SK-N-MC (cell line): ENCODE results near the gene SULF2.
"Not testable (repeated sequence)": the region's sequence is repeated elsewhere in the genome, so short reads cannot be mapped to it uniquely, and the experiment has no call there.

Experiments used
- DNase-seq: peaks from one replicate; pipeline ENCODE4 v3.0.0-alpha.2; 2011; ENCODE audit warnings: low read depth, low spot score
- H3K27ac ChIP-seq: fragments of 200-600 bp; sonication (generic); 2 replicates; pipeline ENCODE4 v1.5.1; 2016; ENCODE audit warnings: mixed run types
- H3K36me3 ChIP-seq: fragments of 200-600 bp; sonication (generic); 2 replicates; pipeline ENCODE4 v1.6.1; 2017; ENCODE audit warnings: antibody characterized with exemption, low read length, mixed read lengths; ENCODE audit not compliant: insufficient read depth
- H3K4me3 ChIP-seq: fragments of 200-600 bp; sonication (generic); 2 replicates; pipeline ENCODE4 v1.5.1; 2016
- H3K9ac ChIP-seq: fragments of 200-600 bp; sonication (generic); 2 replicates; pipeline ENCODE4 v1.8.0; 2017; ENCODE audit warnings: mixed run types, mixed read lengths; ENCODE audit not compliant: insufficient read length
- H3K9me3 ChIP-seq: fragments of 200-600 bp; sonication (generic); 2 replicates; pipeline ENCODE4 v1.6.1; 2017; ENCODE audit warnings: low read depth, mild to moderate bottlenecking, antibody characterized with exemption, low read length, moderate library complexity, mixed read lengths
- EZH2 ChIP-seq: fragments of 200-600 bp; sonication (generic); IDR thresholded peaks from one replicate; pipeline ENCODE4 v1.6.1; 2017; ENCODE audit warnings: antibody characterized with exemption
- FOXP2 ChIP-seq: optimal IDR thresholded peaks from 2 replicates; pipeline ENCODE3; 2011; ENCODE audit warnings: mild to moderate bottlenecking, moderate library complexity; ENCODE audit not compliant: insufficient read depth; ENCODE audit errors: extremely low read length, control extremely low read depth
- POLR2AphosphoS5 ChIP-seq: IDR thresholded peaks from 2 replicates; pipeline ENCODE4 v1.6.1; 2012; ENCODE audit warnings: mild to moderate bottlenecking, low read depth, low read length, borderline replicate concordance

Gene SULF2

GRCh38 chr20:47809161-47809960 is 24.1 kb upstream of the SULF2 start:
- no peak for TF ChIP-seq POLR2AphosphoS5
- TF ChIP-seq EZH2, result no peak
- no peak for TF ChIP-seq FOXP2
- no peak overlapping the region for H3K27ac ChIP-seq
- no peaks in the 10 kb centered on the region for H3K36me3 ChIP-seq
- H3K4me3 ChIP-seq, result no peak overlapping the region
- H3K9ac ChIP-seq, result no peak overlapping the region
- no peaks in the 10 kb centered on the region for H3K9me3 ChIP-seq
- DNase-seq, result no peak

GRCh38 chr20:47805951-47806350 is 20.7 kb upstream of the SULF2 start:
- H3K27ac ChIP-seq, result no peak overlapping the region
- H3K36me3 ChIP-seq, result no peaks in the 10 kb centered on the region
- TF ChIP-seq POLR2AphosphoS5 (no peak), EZH2 (no peak), FOXP2 (no peak)
- H3K4me3 ChIP-seq, result no peak overlapping the region
- no peak overlapping the region for H3K9ac ChIP-seq
- H3K9me3 ChIP-seq, result no peaks in the 10 kb centered on the region
- DNase-seq, result no peak

- H3K27ac ChIP-seq, H3K36me3 ChIP-seq, H3K9ac ChIP-seq, DNase-seq, H3K9me3 ChIP-seq, H3K4me3 ChIP-seq: not testable (repeated sequence)
Measured at GRCh38 chr20:47804972-47805371, 19.7 kb upstream of the SULF2 start.

- not testable (repeated sequence) for H3K27ac ChIP-seq, H3K4me3 ChIP-seq, H3K9me3 ChIP-seq, H3K9ac ChIP-seq, DNase-seq, H3K36me3 ChIP-seq
Measured at GRCh38 chr20:47804224-47804825, 19.0 kb upstream of the SULF2 start.

GRCh38 chr20:47802975-47803374 is 17.7 kb upstream of the SULF2 start:
- no peaks in the 10 kb centered on the region for H3K36me3 ChIP-seq
- no peak overlapping the region for H3K4me3 ChIP-seq
- no peaks in the 10 kb centered on the region for H3K9me3 ChIP-seq
- H3K9ac ChIP-seq, result no peak overlapping the region
- DNase-seq, result no peak
- TF ChIP-seq FOXP2 (no peak), EZH2 (no peak)
- H3K27ac ChIP-seq, result no peak overlapping the region

- Histone ChIP-seq H3K36me3 (no peaks in the 10 kb centered on the region), H3K9me3 (no peaks in the 10 kb centered on the region), H3K4me3 (no peak overlapping the region), H3K27ac (no peak overlapping the region), H3K9ac (no peak overlapping the region)
- TF ChIP-seq FOXP2 (no peak), EZH2 (no peak), POLR2AphosphoS5 (no peak)
- no peak for DNase-seq
Measured at GRCh38 chr20:47802226-47802920, 17.1 kb upstream of the SULF2 start.

GRCh38 chr20:47801759-47802158 is 16.5 kb upstream of the SULF2 start:
- DNase-seq, result no peak
- no peaks in the 10 kb centered on the region for H3K9me3 ChIP-seq
- H3K27ac ChIP-seq, result no peak overlapping the region
- no peaks in the 10 kb centered on the region for H3K36me3 ChIP-seq
- TF ChIP-seq FOXP2 (no peak), POLR2AphosphoS5 (no peak), EZH2 (no peak)
- no peak overlapping the region for H3K9ac ChIP-seq
- H3K4me3 ChIP-seq, result no peak overlapping the region

- no peaks in the 10 kb centered on the region for H3K9me3 ChIP-seq
- no peaks in the 10 kb centered on the region for H3K36me3 ChIP-seq
- H3K4me3 ChIP-seq, result no peak overlapping the region
- TF ChIP-seq FOXP2, result no peak
- no peak for TF ChIP-seq POLR2AphosphoS5
- no peak for TF ChIP-seq EZH2
- H3K27ac ChIP-seq, result no peak overlapping the region
- DNase-seq, result no peak
- H3K9ac ChIP-seq, result no peak overlapping the region
Measured at GRCh38 chr20:47801079-47801478, 15.8 kb upstream of the SULF2 start.

- Histone ChIP-seq H3K9ac (no peak overlapping the region), H3K27ac (no peak overlapping the region)
- TF ChIP-seq POLR2AphosphoS5, result no peak
Measured at GRCh38 chr20:47800623-47801022, 15.3 kb upstream of the SULF2 start.

More at GRCh38 chr20:47800623-47801022, 15.3 kb upstream of the SULF2 start:
- Histone ChIP-seq H3K4me3 (no peak overlapping the region), H3K9me3 (no peaks in the 10 kb centered on the region), H3K36me3 (no peaks in the 10 kb centered on the region)
- DNase-seq, result no peak
